BE2C (cell line): ENCODE data around the gene NCOA7.
"Not testable (repeated sequence)": the region's sequence is repeated elsewhere in the genome, so short reads cannot be mapped to it uniquely, and the experiment has no call there.

Source experiments
- DNase-seq: peaks from one replicate; pipeline ENCODE4 v3.0.0-alpha.2; 2020
- H3K27me3 ChIP-seq: fragments of 250-450 bp; sonication (Bioruptor Pico); 2 replicates; pipeline ENCODE4 v1.5.1; 2020; ENCODE audit warnings: mild to moderate bottlenecking
- H3K36me3 ChIP-seq: fragments of 250-450 bp; sonication (Bioruptor Pico); 2 replicates; pipeline ENCODE4 v1.5.1; 2020; ENCODE audit warnings: mild to moderate bottlenecking
- H3K4me1 ChIP-seq: fragments of 250-450 bp; sonication (Bioruptor Pico); 2 replicates; pipeline ENCODE4 v1.5.1; 2020
- H3K4me3 ChIP-seq: 2 replicates; pipeline ENCODE4 v1.5.1; 2011; ENCODE audit warnings: low read depth, low read length
- H3K9me3 ChIP-seq: fragments of 250-450 bp; sonication (Bioruptor Pico); 2 replicates; pipeline ENCODE4 v1.5.1; 2020
- TF ChIP-seq, protein P1 (sequence below): IDR thresholded peaks from 2 replicates; pipeline ENCODE4 v1.5.1; 2012; ENCODE audit warnings: mild to moderate bottlenecking, low read depth, low read length

NCOA7 gene

DNA sequence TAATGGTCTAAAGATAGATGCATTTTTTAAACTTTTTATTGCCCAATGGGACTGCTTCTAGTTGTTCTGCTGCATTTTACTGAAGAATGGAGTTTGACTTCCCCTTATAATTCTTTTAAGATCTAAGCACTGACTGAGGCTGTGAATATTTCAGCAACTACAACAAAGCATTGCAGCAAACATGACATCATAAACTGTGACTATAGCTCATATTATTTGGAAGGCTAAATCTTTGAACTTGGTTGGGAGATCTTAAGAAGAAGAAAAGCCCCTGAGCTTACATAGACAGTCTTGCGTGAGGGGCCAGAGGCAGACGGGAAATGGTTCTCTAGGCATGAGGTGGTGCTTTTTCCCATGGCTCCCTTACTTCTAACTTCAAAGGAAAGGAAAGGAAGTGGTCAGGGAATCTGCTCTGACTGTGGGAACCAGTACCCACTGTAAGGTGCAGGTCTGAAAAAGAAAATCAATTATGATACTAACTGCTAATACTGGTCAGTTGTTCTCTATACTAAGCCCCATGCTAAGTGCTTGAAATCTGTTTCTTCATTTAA lies 26.6 kb upstream of the NCOA7 start:
- H3K27me3 ChIP-seq, result peaks cover 64% of the 10 kb centered on the region
- no peaks in the 10 kb centered on the region for H3K9me3 ChIP-seq
- TF ChIP-seq, protein P1, sequence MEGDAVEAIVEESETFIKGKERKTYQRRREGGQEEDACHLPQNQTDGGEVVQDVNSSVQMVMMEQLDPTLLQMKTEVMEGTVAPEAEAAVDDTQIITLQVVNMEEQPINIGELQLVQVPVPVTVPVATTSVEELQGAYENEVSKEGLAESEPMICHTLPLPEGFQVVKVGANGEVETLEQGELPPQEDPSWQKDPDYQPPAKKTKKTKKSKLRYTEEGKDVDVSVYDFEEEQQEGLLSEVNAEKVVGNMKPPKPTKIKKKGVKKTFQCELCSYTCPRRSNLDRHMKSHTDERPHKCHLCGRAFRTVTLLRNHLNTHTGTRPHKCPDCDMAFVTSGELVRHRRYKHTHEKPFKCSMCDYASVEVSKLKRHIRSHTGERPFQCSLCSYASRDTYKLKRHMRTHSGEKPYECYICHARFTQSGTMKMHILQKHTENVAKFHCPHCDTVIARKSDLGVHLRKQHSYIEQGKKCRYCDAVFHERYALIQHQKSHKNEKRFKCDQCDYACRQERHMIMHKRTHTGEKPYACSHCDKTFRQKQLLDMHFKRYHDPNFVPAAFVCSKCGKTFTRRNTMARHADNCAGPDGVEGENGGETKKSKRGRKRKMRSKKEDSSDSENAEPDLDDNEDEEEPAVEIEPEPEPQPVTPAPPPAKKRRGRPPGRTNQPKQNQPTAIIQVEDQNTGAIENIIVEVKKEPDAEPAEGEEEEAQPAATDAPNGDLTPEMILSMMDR, result no peak
- no peak for DNase-seq
- no peak overlapping the region for H3K4me3 ChIP-seq
- H3K36me3 ChIP-seq, result no peaks in the 10 kb centered on the region
- no peaks in the 10 kb centered on the region for H3K4me1 ChIP-seq

DNA sequence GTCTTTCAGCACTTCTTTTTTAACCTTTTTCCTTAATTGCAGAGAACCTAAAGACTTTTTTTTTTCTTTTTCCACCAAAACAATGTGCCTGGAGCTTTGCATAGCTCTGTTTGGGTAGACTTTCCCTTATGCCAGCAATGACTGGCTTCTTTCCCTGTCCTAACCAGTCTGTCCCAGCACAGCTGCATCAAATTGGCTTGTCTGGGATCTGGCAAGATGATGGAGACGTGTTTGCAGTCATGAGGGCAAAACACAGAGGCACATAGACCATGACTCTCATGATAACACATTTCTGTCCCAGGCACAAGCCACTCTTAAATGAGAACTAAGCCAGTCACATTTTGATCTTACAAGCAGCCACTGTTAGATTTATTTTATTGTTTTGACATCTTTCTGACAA lies 24.8 kb upstream of the NCOA7 start:
- H3K9me3 ChIP-seq, result no peaks in the 10 kb centered on the region
- no peaks in the 10 kb centered on the region for H3K4me1 ChIP-seq
- no peak overlapping the region for H3K4me3 ChIP-seq
- TF ChIP-seq, protein P1, result no peak
- peaks cover 46% of the 10 kb centered on the region for H3K27me3 ChIP-seq
- H3K36me3 ChIP-seq, result no peaks in the 10 kb centered on the region
- no peak for DNase-seq

DNA sequence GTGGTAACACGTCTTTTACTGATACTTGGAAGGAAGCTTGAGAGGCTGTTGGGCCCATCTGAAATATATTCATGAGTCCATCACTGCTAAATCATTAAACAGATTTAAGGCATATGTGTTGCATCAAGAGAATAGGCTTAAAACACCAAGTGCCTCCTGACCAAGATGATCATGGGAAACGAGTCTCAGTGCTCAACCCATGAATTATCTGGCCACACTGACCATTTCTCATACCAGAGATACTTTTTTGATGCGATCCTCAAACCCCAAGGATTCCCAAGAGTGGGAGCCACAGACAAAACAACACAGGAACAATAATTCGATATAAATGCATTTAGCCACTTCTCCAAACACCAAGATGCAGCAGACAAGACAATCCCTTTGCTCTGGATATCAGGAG lies 24.1 kb upstream of the NCOA7 start:
- TF ChIP-seq, protein P1, result no peak
- DNase-seq, result no peak
- no peaks in the 10 kb centered on the region for H3K4me1 ChIP-seq
- H3K4me3 ChIP-seq, result no peak overlapping the region
- H3K9me3 ChIP-seq, result no peaks in the 10 kb centered on the region
- peaks cover 39% of the 10 kb centered on the region for H3K27me3 ChIP-seq
- no peaks in the 10 kb centered on the region for H3K36me3 ChIP-seq

DNA sequence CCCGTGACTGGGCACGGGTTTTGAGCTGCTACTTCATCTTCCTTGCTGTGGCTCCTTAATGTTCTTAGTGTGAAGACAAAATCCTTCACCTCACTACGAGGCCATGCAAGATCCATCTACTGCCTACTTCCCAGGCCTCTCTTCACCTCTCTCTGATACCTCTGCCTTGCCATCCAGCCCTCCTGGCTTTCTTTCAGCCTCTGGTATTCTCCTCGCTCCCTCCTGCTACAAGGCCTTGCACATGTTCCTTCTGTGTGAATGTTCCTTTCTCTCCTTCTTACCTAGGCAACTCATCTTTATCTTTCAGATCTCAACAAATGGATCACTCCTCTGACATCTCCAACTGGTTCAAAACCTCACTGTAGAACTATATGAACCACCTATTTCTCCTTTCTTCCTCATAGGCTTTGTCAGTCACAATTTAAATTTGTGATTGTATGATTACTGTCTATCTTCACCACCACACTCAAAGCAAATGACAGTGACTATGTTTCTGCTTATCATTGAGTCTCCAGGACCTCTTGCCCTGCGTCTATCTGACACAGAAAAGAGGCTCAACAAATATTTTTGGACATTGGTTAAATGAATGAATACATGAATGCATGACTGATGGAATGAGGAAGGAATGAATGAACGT lies 21.5 kb upstream of the NCOA7 start:
- Histone ChIP-seq H3K4me3 (no peak overlapping the region), H3K27me3 (peaks cover 22% of the 10 kb centered on the region), H3K36me3 (no peaks in the 10 kb centered on the region), H3K9me3 (no peaks in the 10 kb centered on the region), H3K4me1 (no peaks in the 10 kb centered on the region)
- no peak for DNase-seq
- TF ChIP-seq, protein P1, result no peak

DNA sequence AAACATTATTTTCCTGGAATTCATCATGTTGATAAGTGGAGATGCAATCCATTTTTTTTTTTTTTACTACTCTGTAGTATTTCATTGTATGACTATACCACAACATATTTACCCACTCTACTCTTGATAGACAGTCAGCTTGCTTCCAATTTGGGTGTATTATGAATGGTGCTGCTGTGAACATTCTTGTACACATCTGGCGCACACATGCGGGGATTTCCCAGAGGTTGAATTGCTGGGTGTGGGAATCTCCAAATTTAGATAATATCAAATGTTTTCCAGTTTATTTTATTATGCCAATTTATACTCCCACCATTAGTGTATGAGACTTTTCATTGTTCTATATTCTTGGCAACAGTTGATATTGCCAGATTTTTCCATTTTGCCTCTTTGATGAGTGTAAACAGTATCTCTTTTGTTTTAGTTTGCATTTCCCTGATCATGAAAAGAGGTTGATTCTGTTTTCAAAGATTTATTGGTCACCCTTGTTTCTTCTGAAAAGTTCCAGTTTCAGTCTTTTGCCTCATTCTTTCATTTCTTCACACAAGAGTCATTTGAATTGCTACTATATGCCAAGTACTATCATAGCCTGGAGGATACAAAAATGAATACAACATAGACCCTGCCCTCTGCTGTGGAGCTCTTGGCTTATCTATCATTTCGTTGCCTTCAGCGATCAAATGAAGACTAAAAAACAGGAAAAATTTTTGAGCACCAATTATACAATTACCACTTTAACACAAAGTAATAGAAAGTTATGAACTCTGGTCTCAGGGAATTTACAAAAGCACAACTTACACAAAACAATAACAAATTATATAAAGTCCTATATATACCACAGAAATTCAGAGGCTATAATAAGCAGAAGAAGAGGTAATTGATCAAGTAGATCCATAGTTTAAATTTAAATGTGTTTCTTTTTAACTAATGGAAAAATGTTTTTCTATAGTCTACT lies 17.1 kb upstream of the NCOA7 start:
- no peaks in the 10 kb centered on the region for H3K36me3 ChIP-seq
- H3K4me1 ChIP-seq, result no peaks in the 10 kb centered on the region
- H3K27me3 ChIP-seq, result no peaks in the 10 kb centered on the region
- DNase-seq, result no peak
- TF ChIP-seq, protein P1, result no peak
- H3K9me3 ChIP-seq, result no peaks in the 10 kb centered on the region
- no peak overlapping the region for H3K4me3 ChIP-seq

DNA sequence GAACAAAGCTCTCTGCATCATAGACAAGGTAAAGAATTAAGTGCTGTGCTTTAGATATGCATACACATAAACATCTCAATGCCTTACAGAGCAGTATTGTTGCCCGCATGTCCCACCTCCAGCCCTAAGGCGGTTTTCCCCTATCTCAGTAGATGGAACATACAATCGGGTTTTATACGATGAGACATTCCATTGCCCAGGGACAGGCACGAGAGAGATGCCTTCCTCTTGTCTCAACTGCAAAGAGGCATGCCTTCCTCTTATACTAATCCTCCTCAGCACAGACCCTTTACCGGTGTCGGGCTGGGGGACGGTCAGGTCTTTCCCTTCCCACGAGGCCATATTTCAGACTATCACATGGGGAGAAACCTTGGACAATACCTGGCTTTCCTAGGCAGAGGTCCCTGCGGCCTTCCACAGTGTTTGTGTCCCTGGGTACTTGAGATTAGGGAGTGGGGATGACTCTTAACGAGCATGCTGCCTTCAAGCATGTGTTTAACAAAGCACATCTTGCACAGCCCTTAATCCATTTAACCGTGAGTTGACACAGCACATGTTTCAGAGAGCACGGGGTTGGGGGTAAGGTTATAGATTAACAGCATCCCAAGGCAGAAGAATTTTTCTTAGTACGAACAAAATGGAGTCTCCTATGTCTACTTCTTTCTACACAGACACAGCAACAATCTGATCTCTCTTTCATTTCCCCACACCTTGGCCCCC lies 14.5 kb upstream of the NCOA7 start:
- H3K9me3 ChIP-seq, H3K4me3 ChIP-seq, H3K36me3 ChIP-seq, DNase-seq, H3K27me3 ChIP-seq, H3K4me1 ChIP-seq: not testable (repeated sequence)
